ENCODE results near the gene BPIFB1.

BPIFB1 gene, protein sequence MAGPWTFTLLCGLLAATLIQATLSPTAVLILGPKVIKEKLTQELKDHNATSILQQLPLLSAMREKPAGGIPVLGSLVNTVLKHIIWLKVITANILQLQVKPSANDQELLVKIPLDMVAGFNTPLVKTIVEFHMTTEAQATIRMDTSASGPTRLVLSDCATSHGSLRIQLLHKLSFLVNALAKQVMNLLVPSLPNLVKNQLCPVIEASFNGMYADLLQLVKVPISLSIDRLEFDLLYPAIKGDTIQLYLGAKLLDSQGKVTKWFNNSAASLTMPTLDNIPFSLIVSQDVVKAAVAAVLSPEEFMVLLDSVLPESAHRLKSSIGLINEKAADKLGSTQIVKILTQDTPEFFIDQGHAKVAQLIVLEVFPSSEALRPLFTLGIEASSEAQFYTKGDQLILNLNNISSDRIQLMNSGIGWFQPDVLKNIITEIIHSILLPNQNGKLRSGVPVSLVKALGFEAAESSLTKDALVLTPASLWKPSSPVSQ

DNA sequence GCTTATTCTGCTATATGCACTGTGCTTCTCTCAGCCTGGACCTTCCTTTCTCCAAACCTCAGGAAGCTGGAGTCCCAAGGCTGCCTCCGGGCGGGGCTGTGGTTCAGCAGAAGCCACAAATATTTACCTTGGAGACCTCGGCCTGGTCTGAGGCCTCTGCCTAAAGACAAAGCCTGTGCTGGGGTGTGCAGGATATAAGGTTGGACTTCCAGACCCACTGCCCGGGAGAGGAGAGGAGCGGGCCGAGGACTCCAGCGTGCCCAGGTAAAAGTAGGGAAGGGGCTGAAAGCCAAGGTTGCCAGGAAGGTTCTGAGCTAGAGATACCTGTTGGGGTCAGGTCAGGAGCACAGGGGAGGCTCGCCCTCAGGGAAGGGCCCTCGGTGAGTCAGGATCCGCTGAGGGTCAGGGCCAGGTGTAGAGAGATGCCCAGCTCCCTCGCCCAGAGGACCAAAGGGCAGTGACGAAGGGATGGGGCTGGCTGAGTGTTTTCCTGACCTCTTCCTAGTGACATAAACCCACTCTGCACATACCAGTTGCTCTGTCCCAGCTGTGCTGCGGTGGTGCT, at the start of gene BPIFB1:
Gene BPIFB1, plus strand, starts transcription at position 224 of the 565 bp plus-strand sequence. CDS start 2,860 bp downstream, outside the sequence.
- DNase-seq (ENCODE audit: low read depth): no peak

GRCh38 chr20:33234050-33234449, 49.0 kb upstream of the BPIFB1 start:
- no peak for DNase-seq (ENCODE audit: low read depth)

GRCh38 chr20:33235696-33236095, 47.3 kb upstream of the BPIFB1 start, which contains the start of gene BPIFA1:
Gene BPIFA1 (plus strand): TSS chr20:33235996. CDS start chr20:33237712, 1,716 bp downstream.
- DNase-seq (ENCODE audit: low read depth): no peak

DNA sequence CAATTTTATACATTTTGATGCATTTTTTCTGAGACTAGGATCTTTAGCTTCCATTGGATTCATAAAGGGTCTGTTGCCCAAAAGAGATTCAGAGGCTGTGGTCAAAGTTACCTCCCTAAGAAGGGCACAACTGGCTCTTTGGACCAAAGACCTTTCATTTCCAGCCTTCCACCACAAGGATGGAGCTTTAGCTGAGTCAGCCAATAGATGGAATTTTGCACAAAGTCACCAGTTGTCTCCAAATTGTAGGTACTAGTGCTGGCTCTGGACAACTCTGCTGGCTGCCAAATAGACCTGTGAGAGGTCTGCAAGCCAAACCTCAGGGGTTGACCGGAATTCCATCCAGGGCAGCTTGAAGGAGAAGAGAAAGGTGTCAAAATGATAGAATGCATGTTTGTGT, 46.7 kb upstream of the BPIFB1 start:
- no peak for DNase-seq (ENCODE audit: low read depth)

GRCh38 chr20:33237989-33238388, 45.0 kb upstream of the BPIFB1 start:
- DNase-seq (ENCODE audit: low read depth): no peak

- no peak for DNase-seq (ENCODE audit: low read depth)
Measured at GRCh38 chr20:33239418-33239817, 43.6 kb upstream of the BPIFB1 start.

- DNase-seq (ENCODE audit: low read depth): no peak
Measured at GRCh38 chr20:33239979-33240736, 42.9 kb upstream of the BPIFB1 start.

DNA sequence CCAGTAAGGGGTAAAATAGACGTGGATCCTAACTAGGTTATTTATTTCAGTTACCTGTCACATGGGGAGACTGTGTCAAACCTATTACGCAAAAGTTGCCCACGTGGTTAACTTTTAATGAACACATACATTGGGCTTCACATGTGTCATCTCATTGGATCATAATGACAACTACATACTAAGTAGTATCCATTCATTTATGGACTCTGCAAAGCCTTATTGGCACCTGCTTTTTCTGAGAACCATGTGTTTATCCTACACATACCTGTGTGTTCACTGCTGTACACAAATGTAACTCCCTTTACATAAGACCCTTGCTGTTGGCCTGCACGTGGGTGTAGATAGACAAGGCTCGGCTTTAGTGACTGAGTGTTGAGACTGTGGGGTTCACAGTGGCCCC, 42.1 kb upstream of the BPIFB1 start:
- DNase-seq (ENCODE audit: low read depth): no peak

DNA sequence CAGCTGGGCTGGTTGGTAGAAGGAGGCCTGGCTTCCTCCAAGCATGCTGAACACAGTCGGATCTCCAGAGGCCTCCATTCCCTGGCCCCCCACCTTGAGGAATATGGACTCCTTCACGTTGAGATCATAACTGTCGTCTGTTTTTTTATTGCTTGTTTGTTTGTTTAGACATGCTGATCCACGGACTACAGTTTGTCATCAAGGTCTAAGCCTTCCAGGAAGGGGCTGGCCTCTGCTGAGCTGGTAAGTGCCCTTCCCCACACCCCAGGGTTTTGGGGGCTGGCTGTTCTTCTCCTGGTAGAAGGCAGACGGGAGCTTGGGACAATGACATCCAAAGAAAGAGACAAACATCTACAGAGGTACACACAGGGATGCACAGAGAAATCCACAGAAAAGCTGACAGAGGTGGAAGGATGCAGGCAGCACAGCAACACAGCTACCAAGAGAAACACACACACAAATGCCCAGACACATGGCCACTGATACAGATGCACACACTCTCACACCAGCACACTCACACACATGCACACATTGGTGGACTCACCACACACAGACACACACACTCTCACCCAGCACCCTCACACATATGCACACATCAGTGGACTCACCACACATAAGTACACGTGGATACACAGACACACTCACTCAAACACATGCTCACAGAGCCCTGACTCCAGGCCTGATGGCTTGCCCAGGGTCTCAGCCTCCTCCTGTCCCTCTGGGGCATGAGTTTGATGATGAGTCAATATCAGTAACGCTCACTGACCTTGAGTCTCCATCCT, 40.5 kb upstream of the BPIFB1 start:
- DNase-seq (ENCODE audit: low read depth): no peak

- DNase-seq (ENCODE audit: low read depth): no peak
Measured at GRCh38 chr20:33246077-33246476, 36.9 kb upstream of the BPIFB1 start.

DNA sequence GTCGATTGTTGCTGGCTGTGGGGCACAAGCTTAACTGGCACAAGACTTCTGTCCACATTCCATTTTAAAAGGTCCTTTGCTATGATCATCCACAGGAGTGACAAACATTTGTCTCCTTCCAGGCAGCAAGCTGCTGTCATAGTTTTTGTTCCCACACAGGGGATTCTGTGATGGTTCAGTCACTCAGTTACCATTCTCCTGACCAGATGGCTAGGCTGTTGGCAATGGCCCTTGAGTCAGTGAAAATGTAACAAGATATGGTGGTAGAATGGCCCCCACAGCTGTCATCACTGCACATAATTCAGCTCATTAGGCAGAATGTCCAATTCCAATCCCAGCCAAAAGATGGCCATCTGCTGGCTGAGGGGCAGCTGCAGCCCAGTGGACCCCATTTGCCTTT, 33.6 kb upstream of the BPIFB1 start:
- DNase-seq (ENCODE audit: low read depth): no peak

DNA sequence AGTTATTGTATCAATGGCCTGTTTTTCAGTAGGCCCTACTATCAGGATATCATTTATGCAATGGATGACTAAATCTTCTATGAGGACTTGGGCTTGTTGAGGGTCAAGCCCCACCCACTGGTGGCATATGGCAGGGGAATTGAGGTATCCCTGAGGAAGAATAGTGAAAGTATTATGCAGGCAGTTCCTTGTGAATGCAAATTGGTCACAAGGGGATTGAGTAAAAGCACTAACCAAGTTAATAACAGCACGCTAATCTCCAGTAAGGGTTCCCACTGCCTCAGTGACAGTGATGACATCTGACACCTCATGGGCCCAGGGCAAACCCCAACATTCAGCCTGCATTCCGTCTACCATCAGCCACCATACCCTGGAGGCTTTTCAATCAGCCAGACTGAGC, 32.3 kb upstream of the BPIFB1 start:
- no peak for DNase-seq (ENCODE audit: low read depth)

- DNase-seq (ENCODE audit: low read depth): no peak
Measured at GRCh38 chr20:33251496-33251895, 31.5 kb upstream of the BPIFB1 start.

DNA sequence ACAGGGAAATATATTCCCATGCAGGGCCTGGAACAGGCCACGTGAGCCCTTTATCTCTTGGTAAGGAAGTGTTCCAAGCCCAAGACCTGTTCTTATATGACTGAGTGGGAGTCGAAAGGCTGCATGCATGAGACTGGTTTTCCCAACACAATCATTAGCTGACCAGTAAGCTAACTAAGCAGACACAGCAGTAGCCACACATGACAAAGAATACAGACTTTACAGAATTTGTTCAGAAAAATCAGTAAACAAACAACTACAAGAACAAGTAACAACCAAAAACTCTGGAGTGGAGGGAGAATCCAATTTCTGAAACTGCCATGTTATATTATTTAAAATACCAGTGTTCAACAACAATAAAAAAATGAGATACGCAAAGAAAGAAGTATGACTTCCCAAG, 30.6 kb upstream of the BPIFB1 start:
- DNase-seq (ENCODE audit: low read depth): no peak

DNA sequence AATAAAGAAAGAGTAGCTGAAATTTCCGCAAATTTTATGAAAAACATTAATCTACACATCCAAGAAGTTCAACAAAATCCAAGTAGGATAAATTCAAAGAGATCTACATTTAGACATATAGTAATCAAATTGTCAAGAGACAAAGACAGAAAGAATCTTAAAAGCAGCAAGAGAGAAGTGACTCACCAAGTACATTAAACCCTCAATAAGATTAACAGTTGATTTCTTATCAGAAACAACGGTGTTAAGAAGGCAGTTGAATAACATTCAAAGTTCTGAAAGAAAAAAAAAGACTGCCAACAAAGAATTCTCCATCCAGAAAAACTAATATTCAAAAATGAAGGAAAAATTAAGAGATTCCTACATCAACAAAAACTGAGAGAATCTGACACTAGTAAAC, 28.0 kb upstream of the BPIFB1 start:
- DNase-seq (ENCODE audit: low read depth): no peak

DNA sequence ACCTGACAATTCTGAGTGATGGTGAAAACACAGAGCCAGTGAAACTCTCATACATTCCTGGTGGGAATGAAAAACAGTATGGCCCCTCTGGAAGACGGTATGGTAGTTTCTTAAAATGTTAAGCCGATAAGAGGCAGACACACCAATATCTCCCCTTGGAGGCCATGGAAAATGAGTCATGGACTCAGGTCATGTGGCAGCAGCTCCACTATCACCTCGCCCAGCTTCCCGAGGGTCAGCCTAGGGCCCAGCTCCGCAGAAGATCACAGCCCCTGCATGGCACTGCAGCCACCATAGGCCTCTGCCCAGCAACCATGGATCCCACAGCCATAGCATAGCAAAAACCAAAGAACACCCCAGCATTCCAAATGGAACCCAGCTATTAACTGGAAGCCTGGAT, 25.8 kb upstream of the BPIFB1 start:
- no peak for DNase-seq (ENCODE audit: low read depth)

GRCh38 chr20:33259371-33259770, 23.6 kb upstream of the BPIFB1 start:
- DNase-seq (ENCODE audit: low read depth): no peak

DNA sequence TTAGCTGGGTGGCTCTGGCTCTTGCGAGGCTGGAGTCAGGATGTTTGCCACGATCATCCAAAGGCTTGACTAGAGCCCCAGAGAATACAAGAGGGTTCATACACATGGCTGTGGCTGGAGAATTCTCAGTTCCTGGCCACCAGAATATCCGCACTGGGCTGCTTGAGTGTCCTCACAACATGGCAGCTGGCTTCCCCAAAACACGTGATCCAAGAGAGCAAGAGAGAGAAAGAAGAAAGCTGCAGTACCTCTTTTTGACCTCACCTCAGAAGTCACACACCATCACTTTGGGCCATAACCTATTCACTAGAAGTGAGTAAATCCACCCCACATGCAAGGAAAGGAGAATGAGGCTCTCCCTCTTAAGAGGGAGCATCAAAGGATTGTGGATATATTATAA, 21.5 kb upstream of the BPIFB1 start:
- no peak for DNase-seq (ENCODE audit: low read depth)

DNA sequence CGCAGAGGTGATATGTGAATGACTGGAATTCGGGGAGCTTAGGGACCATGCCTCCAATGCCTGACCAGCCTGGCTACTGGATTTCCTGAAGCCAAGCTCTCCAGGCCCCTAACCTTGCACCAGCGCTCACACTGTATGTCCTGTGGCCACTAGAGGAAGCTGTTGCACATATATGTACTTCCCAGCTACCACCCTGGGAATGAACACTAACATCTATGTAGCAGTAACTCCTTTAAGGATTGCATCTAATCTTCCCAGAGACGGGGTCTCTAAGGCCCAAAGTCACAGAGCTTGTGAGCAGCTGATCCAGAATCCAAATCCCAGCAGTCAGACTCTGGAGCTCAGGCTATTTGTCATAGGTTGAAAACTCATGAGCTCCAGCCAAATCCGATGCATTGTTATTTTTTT, 20.4 kb upstream of the BPIFB1 start:
- peak; percentile 80 for DNase-seq (ENCODE audit: low read depth)

DNA sequence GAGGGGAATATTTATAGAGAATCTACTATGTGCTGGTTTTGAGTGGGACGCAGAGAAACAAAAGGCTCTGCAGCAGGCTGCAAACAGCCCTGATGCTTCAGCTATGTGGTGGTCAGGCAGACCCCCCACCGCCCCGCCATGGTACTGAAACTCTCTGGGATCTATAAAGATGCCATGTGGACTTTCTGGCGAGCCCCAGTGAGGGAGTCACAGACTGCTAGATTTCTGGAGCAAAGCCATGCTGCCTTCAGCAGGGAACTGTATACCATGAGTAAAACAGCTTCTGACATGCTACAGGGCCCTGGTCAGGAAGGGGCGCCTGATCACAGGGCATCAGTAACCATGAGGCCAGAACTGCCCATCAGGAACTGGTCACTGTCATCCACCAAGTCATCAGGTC, 19.2 kb upstream of the BPIFB1 start:
- no peak for DNase-seq (ENCODE audit: low read depth)

- DNase-seq (ENCODE audit: low read depth): no peak
Measured at GRCh38 chr20:33267701-33268100, 15.3 kb upstream of the BPIFB1 start.

All from ELR (cell line).